Islet of Langerhans (tissue), 1 donor: Measurements from ENCODE around the gene ZNF182.
"Not testable (repeated sequence)": the region's sequence is repeated elsewhere in the genome, so short reads cannot be mapped to it uniquely, and the experiment has no call there.

ENCODE experiments used
- FAIRE-seq: peaks from one replicate; lab custom pipeline; 2011; peaks lifted over from hg19 to GRCh38; lab: Jason Lieb, UNC

ZNF182 gene

DNA sequence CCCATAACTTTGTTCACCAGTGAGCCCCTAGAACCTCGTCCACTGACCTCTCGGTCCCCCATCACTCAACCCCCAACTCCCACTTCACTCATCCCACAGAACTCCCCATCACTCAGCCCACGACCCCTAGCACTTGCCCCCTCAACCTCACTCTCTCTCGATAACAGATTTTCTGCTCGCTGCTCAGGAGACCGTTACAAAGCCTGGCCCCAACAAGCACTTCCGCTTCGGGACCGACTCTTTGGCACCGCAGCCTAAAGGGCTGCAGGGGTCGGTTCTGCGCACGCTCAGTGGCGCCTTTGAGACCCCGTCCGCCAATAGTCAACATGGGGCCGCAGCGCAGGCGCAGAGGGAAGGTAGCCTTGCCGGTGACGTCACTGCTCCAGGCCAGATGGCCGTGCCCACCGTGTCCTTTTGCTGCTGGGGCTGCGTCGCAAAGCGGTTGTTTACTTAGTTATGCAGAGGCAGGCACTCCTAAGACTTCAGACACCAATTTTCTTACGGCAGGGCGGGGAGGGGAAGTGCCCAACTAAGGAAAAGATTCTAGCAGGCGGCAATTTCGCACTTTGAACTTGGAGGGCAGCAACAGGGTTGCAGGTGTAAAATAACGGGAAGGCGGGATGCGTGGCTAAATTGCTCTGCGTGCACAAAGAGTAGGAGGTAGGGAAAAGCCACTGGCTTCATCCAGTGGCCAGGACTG is at the start of gene ZNF182:
Gene ZNF182 (minus strand): TSS at position 232 of the 700 bp plus-strand sequence. CDS start 1,380 bp downstream, outside the sequence.
- FAIRE-seq, result no peak

DNA sequence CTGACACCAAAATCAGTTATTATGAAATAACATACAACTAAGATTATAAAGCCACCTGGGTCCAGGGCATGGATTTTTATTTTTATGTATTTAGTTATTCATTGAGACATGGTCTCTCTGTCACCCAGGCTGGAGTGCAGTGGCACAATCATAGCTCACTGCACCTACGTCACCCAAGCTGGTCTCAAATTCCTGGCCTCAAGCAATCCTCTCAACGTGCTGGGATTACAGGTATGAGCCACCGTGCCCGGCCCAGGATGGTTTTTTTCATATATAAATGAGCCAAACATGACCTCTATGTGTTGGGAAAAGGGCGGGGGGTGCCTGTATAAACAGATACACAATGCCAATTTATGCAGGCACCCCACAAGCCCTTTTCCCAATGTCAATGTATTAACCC is 43.1 kb upstream of the ZNF182 start:
- no peak for FAIRE-seq

DNA sequence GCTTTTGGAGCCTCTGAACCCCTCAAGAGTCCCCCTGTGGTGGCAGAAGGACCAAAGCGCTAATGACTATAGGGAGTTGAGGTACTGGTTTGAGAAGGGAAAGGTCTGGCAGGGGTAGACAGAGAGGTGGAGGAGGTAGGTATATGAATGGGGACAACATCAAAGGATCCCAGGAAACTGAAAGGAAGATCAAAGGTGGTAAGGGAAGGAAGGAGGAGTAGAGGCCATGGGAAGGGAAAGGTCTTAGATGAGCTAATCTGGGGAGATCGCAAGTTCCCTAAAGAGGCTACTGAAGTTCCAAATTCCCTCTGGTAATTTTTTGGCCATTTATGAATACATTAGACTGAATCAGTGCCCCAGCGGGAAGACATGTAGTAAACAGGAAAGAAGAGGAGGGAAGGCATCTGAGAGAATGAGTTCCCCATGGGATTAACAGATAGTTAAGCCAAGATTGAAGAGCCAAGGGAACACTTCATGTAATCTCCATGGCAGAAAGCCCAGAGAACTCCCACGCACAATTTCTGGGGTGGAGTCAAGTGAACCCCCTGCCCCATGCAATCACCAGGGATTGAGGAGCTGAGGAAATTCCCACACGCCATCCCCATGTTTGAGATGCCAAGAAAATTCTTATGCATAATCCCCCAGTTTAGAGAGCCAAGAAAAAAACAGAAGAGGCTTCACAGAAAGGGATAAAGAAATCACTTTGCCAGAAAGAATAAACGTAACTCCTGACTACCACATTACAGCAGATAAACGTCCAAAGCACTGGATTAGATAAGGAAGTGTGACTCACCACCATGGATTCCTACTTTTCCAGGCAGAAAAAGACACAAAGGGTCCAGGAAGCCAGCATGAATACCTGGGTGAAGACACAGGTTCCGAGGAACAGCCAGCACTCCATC is 41.9 kb upstream of the ZNF182 start:
- no peak for FAIRE-seq

DNA sequence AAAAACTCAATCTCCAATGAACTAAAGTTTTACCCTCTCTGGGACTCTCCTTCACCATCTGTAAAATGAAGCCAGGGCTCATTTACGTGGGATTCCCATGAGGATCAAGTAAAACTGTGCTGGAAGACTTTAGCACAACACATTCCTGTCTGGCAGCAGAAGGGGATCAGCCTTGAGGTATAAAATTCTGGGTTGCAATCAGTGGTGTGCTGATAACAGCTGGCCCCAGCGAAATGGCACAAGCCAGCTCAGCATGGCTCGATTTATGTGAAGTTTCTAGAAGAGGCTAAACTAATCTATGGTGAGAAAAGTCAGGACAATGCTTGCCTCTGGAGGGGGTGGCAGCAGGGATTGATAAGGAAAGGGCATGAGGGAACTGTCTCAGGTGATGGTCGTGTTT is 39.3 kb upstream of the ZNF182 start:
- FAIRE-seq, result no peak

DNA sequence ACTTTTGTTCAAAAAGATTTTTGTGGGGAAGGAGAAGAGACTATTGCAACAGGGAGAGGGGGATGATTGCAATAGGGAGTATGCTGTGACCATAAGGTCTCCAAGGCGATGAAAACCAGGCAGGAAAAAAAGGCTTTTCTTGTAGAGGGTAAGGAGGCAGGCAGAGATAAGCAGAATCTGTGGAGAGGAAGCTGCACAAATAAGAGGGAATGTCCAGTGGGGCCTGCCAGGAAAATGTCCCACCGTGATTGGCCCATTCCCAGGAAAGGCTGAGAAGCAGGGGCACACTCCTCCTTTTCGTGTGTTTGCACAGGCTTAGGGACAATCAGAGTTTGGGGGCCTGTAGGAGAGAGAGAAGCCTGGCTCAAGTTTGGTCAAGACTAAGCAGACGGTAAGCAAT is 32.1 kb upstream of the ZNF182 start:
- no peak for FAIRE-seq

DNA sequence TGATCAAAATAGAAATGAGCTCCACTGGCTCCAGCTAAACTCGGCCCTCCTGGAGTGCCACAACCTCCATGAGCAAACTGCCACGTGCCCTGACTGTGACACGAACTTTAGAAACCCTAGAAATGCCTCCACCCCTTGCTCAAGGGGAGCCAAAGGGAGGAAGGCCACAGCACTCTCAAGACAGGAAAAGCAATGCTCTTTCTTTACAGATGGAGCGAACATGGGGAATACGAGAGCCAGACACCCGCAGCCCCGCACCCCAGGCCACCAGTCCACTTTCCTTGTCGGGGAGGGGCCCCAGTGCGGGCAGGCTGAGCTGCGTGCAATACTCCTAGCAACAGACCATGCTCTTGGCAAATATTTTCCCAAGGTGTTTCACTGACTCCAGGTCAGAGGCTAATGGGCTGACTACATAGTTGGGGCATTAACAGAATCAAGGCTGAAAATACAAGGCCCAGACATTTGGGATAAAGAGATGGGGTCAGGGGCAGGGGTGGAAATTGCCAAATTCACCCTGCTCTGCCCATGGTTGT is 26.9 kb upstream of the ZNF182 start:
- FAIRE-seq, result peak; percentile 88

DNA sequence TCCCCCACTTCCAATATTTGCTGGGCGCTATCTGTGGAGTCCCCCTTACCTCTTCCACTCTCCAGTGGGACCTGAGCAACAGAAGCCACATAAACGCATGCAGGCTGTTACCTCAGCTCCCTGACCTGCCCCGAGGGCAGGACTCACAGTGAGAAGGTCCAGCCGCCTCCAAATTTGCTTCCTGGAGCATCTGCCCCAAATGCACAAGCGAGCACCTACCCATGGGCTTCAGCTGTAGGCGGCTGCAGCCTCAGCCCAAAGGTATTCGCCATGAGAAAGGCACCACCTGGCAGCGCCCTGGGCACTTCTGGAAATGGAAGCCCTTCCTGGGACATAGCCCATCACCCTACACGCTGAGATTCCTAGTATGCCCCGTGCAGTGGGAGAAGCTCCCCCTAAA is 26.4 kb upstream of the ZNF182 start:
- FAIRE-seq, result no peak

DNA sequence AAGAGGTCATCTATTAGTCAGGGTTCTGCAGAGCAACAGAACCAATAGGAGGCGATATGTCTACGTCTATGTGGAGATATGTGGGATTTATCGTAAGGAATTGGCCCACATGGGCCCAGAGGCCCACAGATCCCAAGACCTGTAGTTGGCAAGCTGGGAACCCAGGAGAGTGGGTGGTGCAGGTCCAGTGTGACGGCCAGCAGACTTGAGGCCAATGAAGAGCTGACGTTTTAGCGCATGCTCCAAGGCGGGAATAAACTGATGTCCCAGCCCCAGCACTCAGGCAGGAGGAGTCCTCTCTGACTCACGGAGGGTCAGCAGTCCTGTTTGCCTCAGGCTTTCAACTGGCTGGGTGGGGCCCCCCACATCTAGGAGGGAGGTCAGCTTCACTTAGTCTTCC is 24.3 kb upstream of the ZNF182 start:
- FAIRE-seq, result no peak

DNA sequence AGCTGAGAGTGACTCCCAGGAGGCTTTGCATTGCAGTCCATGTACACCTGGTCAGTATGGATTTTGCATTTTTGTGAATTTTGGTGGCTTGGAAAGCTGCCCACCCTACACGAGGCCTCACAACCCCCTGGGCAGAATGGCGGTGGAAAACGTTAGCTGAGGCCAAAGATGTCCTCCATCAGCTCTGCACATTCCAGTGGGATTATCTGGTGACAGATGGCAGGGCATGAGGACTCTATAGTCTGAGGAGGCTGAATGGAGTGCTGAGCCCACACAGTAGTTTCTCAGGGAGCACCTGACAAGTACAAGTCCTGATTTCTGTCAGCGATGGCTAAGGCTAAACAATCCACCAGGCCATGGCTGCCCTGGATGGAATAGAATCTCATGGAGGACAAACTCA is 23.8 kb upstream of the ZNF182 start:
- FAIRE-seq, result not testable (repeated sequence)

DNA sequence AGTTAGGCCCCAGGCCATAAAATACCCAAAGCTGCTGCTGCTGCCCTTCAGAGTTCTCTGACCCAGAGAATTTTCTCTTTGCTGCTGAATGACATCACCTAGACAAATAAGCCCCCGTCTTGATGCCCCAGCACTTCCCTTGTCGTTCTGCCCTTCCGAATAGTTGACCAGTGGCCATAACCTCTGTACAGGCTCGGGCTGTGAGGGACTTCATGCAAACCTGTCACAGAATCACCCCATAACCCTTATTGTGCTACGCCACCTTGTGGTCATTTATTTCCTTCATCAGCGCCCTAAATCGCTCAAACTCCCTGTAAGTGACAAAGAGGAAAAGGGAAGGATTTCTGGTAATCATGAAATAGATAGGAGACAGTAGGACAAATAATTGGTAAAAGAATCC is 21.8 kb upstream of the ZNF182 start:
- FAIRE-seq, result peak; percentile 84

DNA sequence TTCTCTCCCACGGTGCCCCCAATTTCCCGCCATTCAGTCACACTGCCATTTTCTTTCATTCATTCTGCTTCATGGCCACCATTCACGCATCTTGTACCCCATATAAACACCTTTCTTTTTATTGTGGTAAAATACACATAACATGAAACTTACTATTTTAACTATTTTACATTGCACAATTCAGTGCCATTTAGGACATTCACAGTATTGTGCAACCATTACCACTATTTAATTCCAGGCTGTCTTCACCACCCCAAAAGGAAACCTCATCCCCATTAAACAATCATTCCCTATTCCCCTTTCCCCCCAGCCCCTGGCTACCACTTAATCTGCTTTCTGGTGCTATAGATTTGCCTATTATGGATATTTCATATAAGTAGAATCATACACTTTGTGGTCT is 18.9 kb upstream of the ZNF182 start:
- no peak for FAIRE-seq

DNA sequence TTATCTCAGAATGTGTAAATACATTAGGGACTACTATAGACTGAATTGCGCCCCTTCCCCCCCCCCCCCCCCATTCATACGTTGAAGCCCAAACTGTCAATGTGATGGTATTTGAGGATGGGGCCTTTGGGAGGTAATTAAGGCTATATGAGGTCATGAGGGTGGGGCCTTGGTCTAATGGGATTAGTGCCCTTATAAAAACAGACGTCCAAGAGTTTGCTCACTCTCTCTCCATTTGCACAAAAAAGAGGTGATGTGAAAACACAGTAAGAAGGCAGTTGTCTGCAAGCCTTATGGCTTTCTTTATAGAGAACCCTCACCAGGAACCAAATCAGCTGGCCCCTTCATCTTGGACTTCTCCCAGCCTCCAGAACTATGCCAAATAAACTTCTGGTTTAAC is 18.3 kb upstream of the ZNF182 start:
- no peak for FAIRE-seq

DNA sequence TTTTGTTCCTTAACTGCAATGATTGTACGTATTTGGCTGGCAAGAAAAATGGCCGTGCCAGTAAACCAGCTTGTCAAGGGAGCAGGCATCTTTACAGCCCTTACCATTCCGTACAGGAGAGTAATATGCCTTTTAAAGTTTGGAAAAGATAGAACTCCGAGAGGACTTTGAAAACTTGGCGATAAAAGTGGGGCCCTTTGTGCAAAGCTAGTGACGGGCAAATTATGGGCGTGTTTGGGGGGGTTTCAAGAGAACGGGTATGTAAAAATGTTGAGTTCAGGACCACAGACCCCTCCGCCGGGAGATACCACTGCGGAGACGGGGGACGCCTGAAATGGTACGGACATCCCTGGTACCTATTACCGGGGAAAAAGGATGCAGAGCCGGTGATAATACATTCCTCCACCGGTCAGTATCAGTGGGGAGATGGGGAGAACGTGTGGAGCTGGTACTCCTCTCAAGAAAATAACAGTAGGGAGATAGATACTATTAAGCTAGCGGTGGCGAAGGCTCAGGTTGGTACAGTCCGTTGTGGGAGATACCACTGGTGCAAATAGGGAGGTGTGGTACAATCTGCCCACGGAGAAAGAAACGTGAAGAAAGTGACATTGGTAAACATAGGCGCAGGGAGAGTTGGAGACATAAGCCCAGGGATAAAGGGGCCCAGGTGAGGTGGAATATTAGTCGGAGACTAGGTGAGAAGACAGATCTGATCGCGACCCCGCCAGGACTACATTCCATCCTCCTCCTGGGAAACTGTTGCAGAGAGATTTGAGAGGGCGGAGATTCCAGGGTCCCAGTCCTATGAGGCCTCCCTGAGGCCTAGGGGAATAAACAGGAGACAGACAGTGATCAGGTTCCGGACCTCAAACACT is 17.5 kb upstream of the ZNF182 start:
- FAIRE-seq, result peak; percentile 99

DNA sequence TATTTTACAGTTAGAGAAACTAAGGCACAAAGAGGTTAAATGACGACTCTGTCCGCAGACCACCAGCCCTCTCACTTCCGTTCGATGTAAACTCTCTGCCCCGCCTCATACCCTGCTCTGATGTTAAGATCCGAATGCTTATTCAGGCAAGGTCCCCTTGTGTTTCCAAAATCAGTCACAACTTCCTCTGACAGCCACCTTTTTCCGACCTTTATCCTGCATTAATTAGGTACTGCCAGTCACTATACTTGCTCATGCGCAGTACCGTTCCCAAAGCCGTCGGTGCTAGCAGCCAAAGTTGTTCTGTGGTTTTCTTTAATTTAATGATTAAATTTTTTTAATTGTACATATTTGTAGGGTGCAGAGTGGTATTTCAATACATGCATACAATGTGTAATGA is 16.7 kb upstream of the ZNF182 start:
- FAIRE-seq, result peak; percentile 13

DNA sequence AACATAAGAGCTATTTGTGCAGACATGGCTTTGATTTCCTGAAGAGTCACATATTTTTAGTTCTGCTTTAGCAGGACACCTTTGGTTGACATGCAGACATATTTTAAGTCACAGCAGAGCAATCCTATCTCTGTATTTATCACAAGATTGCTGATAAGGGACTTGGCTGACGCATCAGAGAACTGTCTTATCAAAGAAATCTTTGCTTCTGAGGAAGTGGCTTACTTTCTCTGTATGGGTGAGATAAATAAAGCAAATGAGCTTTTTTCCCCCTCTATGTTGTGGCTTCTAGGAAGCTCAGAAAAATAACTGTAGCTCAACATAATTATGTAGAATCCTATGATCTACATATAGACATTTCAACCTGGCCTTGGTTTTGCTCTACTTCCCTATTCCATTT is 16.1 kb upstream of the ZNF182 start:
- FAIRE-seq, result peak; percentile 45

DNA sequence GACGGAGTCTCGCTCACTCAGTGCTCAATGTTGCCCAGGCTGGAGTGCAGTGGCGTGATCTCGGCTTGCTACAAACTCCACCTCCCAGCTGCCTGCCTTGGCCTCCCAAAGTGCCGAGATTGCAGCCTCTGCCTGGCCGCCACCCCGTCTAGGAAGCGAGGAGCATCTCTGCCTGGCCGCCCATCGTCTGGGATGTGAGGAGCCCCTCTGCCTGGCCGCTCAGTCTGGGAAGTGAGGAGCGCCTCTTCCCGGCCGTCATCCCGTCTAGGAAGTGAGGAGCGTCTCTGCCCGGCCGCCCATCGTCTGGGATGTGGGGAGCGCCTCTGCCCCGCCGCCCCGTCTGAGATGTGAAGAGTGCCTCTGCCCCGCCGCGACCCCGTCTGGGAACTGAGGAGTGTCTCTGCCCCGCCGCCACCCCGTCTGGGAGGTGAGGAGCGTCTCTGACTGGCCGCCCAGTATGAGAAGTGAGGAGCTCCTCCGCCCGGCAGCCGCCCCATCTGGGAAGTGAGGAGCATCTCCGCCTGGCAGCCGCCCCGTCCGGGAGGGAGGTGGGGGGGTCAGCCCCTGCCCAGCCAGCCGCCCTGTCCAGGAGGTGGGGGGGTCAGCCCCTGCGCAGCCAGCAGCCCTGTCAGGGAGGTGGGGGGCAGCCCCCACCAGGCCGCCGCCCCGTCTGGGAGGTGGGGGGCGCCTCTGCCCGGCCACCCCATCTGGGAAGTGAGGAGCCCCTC is 13.0 kb upstream of the ZNF182 start:
- FAIRE-seq, result not testable (repeated sequence)

DNA sequence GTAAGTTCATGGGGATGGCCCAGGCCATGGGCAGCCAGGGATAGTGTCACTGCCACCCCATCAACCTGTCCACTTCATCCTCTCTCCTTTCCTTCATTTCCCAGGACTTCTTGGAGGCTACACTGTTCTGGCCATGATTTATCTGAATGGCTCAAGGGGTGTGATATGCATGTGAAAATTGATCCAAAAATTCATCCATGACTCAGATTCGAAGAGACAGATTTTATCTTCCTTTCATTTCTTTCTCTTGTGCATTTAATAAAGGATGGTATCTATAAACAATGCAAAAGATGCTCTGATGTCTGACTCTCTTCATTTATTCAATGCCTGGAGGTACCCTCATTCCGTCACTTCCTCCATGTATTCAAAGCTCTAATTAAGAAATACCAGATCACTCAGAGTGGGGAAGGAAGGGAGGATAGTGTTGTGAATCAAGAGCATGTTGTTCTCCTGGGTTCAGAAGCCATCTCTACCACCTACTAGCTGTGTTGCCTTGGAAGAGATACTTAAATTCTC is 5.7 kb upstream of the ZNF182 start:
- not testable (repeated sequence) for FAIRE-seq

DNA sequence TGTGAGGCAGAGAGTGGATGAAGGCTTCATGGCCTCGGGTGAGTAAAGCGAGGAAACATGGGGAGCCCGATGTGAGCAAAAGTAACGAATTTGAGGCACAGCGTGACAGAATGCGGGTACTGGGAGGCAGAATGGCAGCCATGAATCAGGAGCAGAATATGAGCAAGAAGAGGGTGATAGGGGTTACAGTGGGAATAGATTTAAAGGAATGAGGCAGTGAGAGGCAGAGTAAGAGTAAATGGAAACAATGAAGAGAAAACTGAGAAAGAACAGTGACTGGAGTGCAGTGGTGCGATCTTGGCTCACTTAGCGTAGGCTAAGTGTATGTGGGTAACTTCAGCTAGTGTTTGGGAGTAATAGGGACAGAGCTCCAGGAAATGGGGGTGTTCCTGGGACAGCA is 2.9 kb upstream of the ZNF182 start, which contains the start of gene SPACA5:
Gene SPACA5 (plus strand): TSS at position 301 of the 400 bp plus-strand sequence. CDS start 815 bp downstream, outside the sequence.
- not testable (repeated sequence) for FAIRE-seq

DNA sequence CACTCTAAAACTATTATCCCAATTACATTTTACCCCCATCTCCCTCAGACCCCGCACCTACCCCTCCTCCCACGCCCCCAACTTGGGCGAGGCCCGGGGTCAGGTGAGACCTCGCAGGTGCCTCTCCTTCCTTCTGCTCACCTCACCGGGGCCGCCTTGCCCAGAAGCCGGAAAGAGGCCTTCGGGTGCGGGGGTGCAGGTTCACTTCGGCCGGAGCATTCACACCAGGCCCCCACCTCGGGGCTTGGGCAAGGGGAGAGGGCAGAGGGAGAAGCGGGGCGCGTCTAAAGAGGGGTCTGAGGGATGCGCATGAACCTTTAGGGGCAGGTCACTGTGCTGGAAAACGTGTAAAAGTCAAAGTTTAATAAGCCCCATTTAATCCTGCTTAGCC is 427 bp downstream of the ZNF182 start:
- no peak for FAIRE-seq

DNA sequence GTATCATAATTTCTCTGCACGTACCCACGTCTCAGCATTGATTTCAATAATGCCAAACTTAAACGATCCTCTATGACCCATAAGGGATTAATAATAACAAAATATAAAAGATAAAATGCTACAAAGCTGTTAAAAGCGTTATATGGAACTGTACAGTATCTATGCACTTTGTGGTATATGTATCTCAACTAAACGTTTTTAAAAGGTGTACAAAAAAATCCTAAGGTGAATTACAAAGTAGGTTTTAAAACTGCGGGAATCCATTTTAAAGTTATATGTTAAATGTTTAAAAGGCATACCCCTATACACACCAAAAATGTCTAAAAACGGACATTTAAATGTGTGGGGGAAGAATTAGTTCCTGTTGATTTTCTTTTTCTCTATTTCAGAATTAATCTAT is 860 bp downstream of the ZNF182 start:
- FAIRE-seq, result no peak

DNA sequence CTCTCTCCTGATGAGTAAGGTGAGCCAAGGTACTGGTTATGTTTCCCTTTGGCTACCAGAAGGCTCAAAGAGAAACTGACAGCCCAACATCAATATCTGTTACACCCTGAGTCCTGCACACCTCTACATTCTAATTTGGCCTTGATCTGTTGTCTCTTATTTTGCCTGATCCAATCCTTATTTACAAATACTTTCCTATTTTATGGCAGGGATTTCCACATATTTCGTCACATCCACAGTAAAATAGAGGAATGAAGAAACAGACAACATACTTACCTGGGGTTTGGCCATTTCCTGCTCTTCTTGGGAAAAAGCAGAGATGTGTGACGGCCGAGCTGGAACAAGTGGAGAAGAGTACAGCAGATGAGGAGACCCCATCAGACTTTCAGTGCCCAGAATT is 1.5 kb downstream of the ZNF182 start:
- no peak for FAIRE-seq
